ENCODE results near the gene POLR2B.

The POLR2B gene

GRCh38 chr4:56990109-56990905 is 11.6 kb downstream of the POLR2B start:
- Histone ChIP-seq H3K36me3 (ENCODE audit: control insufficient read depth, low read depth, low read length) (peaks cover 69% of the 10 kb centered on the region), H3K4me1 (ENCODE audit: control insufficient read depth, low read depth, low read length) (no peaks in the 10 kb centered on the region), H3K9ac (ENCODE audit: low read length) (no peak overlapping the region), H3K4me3 (ENCODE audit: low read length) (no peak overlapping the region), H3K27me3 (ENCODE audit: control insufficient read depth, insufficient read depth, low read length) (no peaks in the 10 kb centered on the region), H3K9me3 (ENCODE audit: control insufficient read depth, low read depth, low read length) (no peaks in the 10 kb centered on the region), H3K27ac (ENCODE audit: low read length) (no peak overlapping the region)

- no peaks in the 10 kb centered on the region for H3K9me3 ChIP-seq (ENCODE audit: control insufficient read depth, low read depth, low read length)
- H3K4me3 ChIP-seq (ENCODE audit: low read length) = no peak overlapping the region
- no peaks in the 10 kb centered on the region for H3K27me3 ChIP-seq (ENCODE audit: control insufficient read depth, insufficient read depth, low read length)
- H3K9ac ChIP-seq (ENCODE audit: low read length) = no peak overlapping the region
- no peaks in the 10 kb centered on the region for H3K4me1 ChIP-seq (ENCODE audit: control insufficient read depth, low read depth, low read length)
- H3K36me3 ChIP-seq (ENCODE audit: control insufficient read depth, low read depth, low read length) = peaks cover 64% of the 10 kb centered on the region
- no peak overlapping the region for H3K27ac ChIP-seq (ENCODE audit: low read length)
Observed at GRCh38 chr4:56995525-56995924, 16.8 kb downstream of the POLR2B start.

DNA sequence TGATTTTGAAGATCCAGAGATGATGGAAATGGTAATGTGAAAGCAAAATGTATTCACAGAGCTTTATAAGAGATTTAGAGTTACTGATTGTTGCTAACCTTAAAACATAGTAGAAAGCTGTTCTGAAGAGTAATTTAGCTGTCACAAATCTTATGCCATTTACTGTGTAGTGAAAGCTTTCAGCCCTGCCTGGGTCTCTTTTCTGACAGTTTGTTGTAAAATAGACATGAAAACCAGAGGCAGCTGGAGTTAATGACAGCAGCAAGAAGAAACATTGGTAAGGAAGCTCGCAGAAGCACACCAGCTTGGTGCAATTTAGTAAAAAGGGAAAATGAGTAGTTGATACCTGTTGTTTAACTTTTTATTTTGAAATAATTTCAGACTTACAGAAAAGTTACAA is 21.1 kb downstream of the POLR2B start:
- no peak overlapping the region for H3K27ac ChIP-seq (ENCODE audit: low read length)
- H3K9ac ChIP-seq (ENCODE audit: low read length) = no peak overlapping the region
- H3K27me3 ChIP-seq (ENCODE audit: control insufficient read depth, insufficient read depth, low read length) = no peaks in the 10 kb centered on the region
- H3K36me3 ChIP-seq (ENCODE audit: control insufficient read depth, low read depth, low read length) = peaks cover 65% of the 10 kb centered on the region
- H3K9me3 ChIP-seq (ENCODE audit: control insufficient read depth, low read depth, low read length) = no peaks in the 10 kb centered on the region
- no peaks in the 10 kb centered on the region for H3K4me1 ChIP-seq (ENCODE audit: control insufficient read depth, low read depth, low read length)
- no peak overlapping the region for H3K4me3 ChIP-seq (ENCODE audit: low read length)

DNA sequence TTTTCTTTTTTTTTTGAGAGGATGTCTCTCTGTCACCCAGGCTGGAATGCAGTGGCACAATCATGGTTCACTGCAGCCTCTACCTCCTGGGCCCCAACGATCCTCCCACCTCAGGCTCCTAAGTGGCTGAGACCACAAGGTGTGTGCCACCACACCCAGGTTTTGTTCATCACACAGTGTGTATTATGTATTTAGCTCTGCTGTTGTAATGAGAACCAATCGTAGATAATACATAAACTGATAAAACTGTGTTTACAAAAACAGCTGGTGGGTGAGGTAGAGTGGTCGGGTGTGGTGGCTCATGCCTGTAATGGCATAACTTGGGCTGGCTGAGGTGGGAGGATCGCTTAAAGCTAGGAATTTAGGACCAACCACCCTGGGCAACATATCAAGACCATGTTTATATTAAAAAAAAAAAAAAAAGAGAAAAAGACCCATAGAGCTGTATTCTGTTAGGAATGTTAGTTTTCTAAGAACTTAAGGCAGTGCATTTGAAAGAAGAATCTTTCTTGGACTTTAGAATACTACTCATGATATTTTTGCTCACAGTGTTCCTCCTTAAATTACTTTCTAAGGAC is 34.9 kb downstream of the POLR2B start:
- peaks cover 66% of the 10 kb centered on the region for H3K36me3 ChIP-seq (ENCODE audit: control insufficient read depth, low read depth, low read length)
- no peak overlapping the region for H3K4me3 ChIP-seq (ENCODE audit: low read length)
- H3K9me3 ChIP-seq (ENCODE audit: control insufficient read depth, low read depth, low read length) = no peaks in the 10 kb centered on the region
- H3K27ac ChIP-seq (ENCODE audit: low read length) = no peak overlapping the region
- no peaks in the 10 kb centered on the region for H3K4me1 ChIP-seq (ENCODE audit: control insufficient read depth, low read depth, low read length)
- H3K9ac ChIP-seq (ENCODE audit: low read length) = no peak overlapping the region
- no peaks in the 10 kb centered on the region for H3K27me3 ChIP-seq (ENCODE audit: control insufficient read depth, insufficient read depth, low read length)

GRCh38 chr4:57018980-57019379 is 40.3 kb downstream of the POLR2B start:
- Histone ChIP-seq H3K9me3 (ENCODE audit: control insufficient read depth, low read depth, low read length) (no peaks in the 10 kb centered on the region), H3K27me3 (ENCODE audit: control insufficient read depth, insufficient read depth, low read length) (no peaks in the 10 kb centered on the region), H3K9ac (ENCODE audit: low read length) (no peak overlapping the region), H3K4me3 (ENCODE audit: low read length) (no peak overlapping the region), H3K36me3 (ENCODE audit: control insufficient read depth, low read depth, low read length) (peaks cover 77% of the 10 kb centered on the region), H3K4me1 (ENCODE audit: control insufficient read depth, low read depth, low read length) (no peaks in the 10 kb centered on the region), H3K27ac (ENCODE audit: low read length) (no peak overlapping the region)

GRCh38 chr4:57020467-57021101 is 41.9 kb downstream of the POLR2B start:
- Histone ChIP-seq H3K36me3 (ENCODE audit: control insufficient read depth, low read depth, low read length) (peaks cover 82% of the 10 kb centered on the region), H3K4me1 (ENCODE audit: control insufficient read depth, low read depth, low read length) (no peaks in the 10 kb centered on the region), H3K27me3 (ENCODE audit: control insufficient read depth, insufficient read depth, low read length) (no peaks in the 10 kb centered on the region), H3K9ac (ENCODE audit: low read length) (no peak overlapping the region), H3K27ac (ENCODE audit: low read length) (no peak overlapping the region), H3K9me3 (ENCODE audit: control insufficient read depth, low read depth, low read length) (no peaks in the 10 kb centered on the region), H3K4me3 (ENCODE audit: low read length) (no peak overlapping the region)

GRCh38 chr4:57023104-57023503 is 44.4 kb downstream of the POLR2B start:
- no peaks in the 10 kb centered on the region for H3K27me3 ChIP-seq (ENCODE audit: control insufficient read depth, insufficient read depth, low read length)
- H3K9me3 ChIP-seq (ENCODE audit: control insufficient read depth, low read depth, low read length) = no peaks in the 10 kb centered on the region
- no peak overlapping the region for H3K9ac ChIP-seq (ENCODE audit: low read length)
- H3K36me3 ChIP-seq (ENCODE audit: control insufficient read depth, low read depth, low read length) = peaks cover 81% of the 10 kb centered on the region
- no peaks in the 10 kb centered on the region for H3K4me1 ChIP-seq (ENCODE audit: control insufficient read depth, low read depth, low read length)
- no peak overlapping the region for H3K27ac ChIP-seq (ENCODE audit: low read length)
- no peak overlapping the region for H3K4me3 ChIP-seq (ENCODE audit: low read length)

DNA sequence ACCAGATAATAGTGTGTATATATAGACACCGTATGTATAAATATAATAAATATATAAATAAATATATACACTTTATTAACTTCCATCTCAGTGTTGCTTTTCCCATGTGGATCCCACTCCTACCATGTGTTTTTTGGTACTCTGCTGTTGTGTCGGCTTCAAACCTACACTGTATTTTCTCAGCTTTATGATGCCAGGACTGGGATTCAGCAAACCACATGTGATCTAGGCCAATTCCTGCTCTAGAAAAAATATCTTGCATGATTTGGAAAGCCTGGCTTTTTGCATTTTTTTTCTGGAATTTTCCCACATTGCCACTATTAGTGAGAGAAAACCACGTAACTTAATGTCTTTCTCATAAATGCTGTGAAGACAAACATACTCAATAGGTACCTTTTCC is 55.8 kb downstream of the POLR2B start:
- Histone ChIP-seq H3K4me1 (ENCODE audit: control insufficient read depth, low read depth, low read length) (no peaks in the 10 kb centered on the region), H3K9me3 (ENCODE audit: control insufficient read depth, low read depth, low read length) (no peaks in the 10 kb centered on the region), H3K9ac (ENCODE audit: low read length) (no peak overlapping the region), H3K27ac (ENCODE audit: low read length) (no peak overlapping the region), H3K27me3 (ENCODE audit: control insufficient read depth, insufficient read depth, low read length) (no peaks in the 10 kb centered on the region), H3K4me3 (ENCODE audit: low read length) (no peak overlapping the region), H3K36me3 (ENCODE audit: control insufficient read depth, low read depth, low read length) (peaks cover 31% of the 10 kb centered on the region)

- Histone ChIP-seq H3K4me3 (ENCODE audit: low read length) (peak overlapping the region; percentile 46), H3K27ac (ENCODE audit: low read length) (no peak overlapping the region), H3K27me3 (ENCODE audit: control insufficient read depth, insufficient read depth, low read length) (no peaks in the 10 kb centered on the region), H3K9ac (ENCODE audit: low read length) (no peak overlapping the region), H3K9me3 (ENCODE audit: control insufficient read depth, low read depth, low read length) (no peaks in the 10 kb centered on the region), H3K36me3 (ENCODE audit: control insufficient read depth, low read depth, low read length) (no peaks in the 10 kb centered on the region), H3K4me1 (ENCODE audit: control insufficient read depth, low read depth, low read length) (no peaks in the 10 kb centered on the region)
Observed at GRCh38 chr4:57037982-57038604, 59.4 kb downstream of the POLR2B start.

DNA sequence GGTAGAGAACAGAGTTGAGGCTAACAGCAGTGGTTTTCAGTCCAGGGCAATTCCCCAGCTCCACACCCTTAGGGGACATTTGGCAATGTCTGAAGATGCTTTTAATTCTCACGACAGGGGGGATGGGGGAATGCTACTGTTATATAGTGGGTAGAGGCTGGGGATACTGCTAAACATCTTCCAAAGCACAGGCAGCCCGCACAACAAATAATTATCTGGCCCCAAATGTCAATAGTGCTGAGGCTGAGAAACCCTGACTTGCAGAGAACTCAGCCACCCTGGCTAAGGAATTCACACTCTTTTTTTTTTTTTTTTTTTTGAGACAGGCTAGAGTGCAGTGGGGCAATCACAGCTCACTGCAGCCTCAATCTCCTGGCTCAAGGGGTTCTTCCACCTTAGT is 60.6 kb downstream of the POLR2B start:
- Histone ChIP-seq H3K4me1 (ENCODE audit: control insufficient read depth, low read depth, low read length) (no peaks in the 10 kb centered on the region), H3K9me3 (ENCODE audit: control insufficient read depth, low read depth, low read length) (no peaks in the 10 kb centered on the region), H3K27ac (ENCODE audit: low read length) (no peak overlapping the region), H3K36me3 (ENCODE audit: control insufficient read depth, low read depth, low read length) (no peaks in the 10 kb centered on the region), H3K4me3 (ENCODE audit: low read length) (no peak overlapping the region), H3K27me3 (ENCODE audit: control insufficient read depth, insufficient read depth, low read length) (no peaks in the 10 kb centered on the region), H3K9ac (ENCODE audit: low read length) (no peak overlapping the region)

- no peaks in the 10 kb centered on the region for H3K4me1 ChIP-seq (ENCODE audit: control insufficient read depth, low read depth, low read length)
- H3K9ac ChIP-seq (ENCODE audit: low read length) = no peak overlapping the region
- H3K27me3 ChIP-seq (ENCODE audit: control insufficient read depth, insufficient read depth, low read length) = no peaks in the 10 kb centered on the region
- H3K36me3 ChIP-seq (ENCODE audit: control insufficient read depth, low read depth, low read length) = no peaks in the 10 kb centered on the region
- no peak overlapping the region for H3K27ac ChIP-seq (ENCODE audit: low read length)
- H3K9me3 ChIP-seq (ENCODE audit: control insufficient read depth, low read depth, low read length) = no peaks in the 10 kb centered on the region
- H3K4me3 ChIP-seq (ENCODE audit: low read length) = no peak overlapping the region
Observed at GRCh38 chr4:57040510-57040909, 61.8 kb downstream of the POLR2B start.
